Measurements from ENCODE around the gene SLAMF1. TPM values are rescaled to one million over a fixed set of nuclear protein-coding genes. Genes with fewer than 3 reads are reported as not detected.
A peak's percentile ranks its signal among the peaks of the same experiment; 100 is the strongest.
"Not testable (repeated sequence)": the region's sequence is repeated elsewhere in the genome, so short reads cannot be mapped to it uniquely, and the experiment has no call there.

The SLAMF1 gene, protein sequence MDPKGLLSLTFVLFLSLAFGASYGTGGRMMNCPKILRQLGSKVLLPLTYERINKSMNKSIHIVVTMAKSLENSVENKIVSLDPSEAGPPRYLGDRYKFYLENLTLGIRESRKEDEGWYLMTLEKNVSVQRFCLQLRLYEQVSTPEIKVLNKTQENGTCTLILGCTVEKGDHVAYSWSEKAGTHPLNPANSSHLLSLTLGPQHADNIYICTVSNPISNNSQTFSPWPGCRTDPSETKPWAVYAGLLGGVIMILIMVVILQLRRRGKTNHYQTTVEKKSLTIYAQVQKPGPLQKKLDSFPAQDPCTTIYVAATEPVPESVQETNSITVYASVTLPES
- 10 to 100 TPM; 19.4 to 38.7 (median 30.7) TPM for total RNA-seq
- 59.0 TPM for total RNA-seq (2013)
- 30.4 to 723 (median 57.4) reads per million in 29 experiments for total RNA-seq

- no peaks in the 10 kb centered on the region for H3K9me3 ChIP-seq
- peaks cover 76 to 83% (median 81%) of the 10 kb centered on the region in 3 donors for H3K4me1 Mint-ChIP-seq
- no peaks in the 10 kb centered on the region for H3K36me3 ChIP-seq (ENCODE audit: control insufficient read depth in 2 of 2, extremely low read depth in 1 of 2, insufficient read depth in 1 of 2, low read length in 1 of 2)
- H3K27ac ChIP-seq (ENCODE audit: low read length), result peak within 1 kb of the TSS; percentile 70
- peak within 1 kb of the TSS; percentile 79 to 95 for H3K4me3 ChIP-seq (ENCODE audit: control insufficient read depth in 1 of 2, extremely low read depth in 1 of 2, low read length in 1 of 2)
- no peaks in the 10 kb centered on the region for H3K27me3 Mint-ChIP-seq
- no peaks in the 10 kb centered on the region for H3K36me3 Mint-ChIP-seq
- H3K27me3 ChIP-seq (replicated peaks in 1 of 2; ENCODE audit: control insufficient read depth in 2 of 2, extremely low read depth in 1 of 2, insufficient read depth in 2 of 2, low read length in 1 of 2), result no peaks in the 10 kb centered on the region
- peak within 1 kb of the TSS; percentile 97 to 100 for H3K27ac Mint-ChIP-seq
- 5% methylated on average over 6 of the region's 11 CpGs for WGBS (ENCODE audit: insufficient coverage)
- no peaks in the 10 kb centered on the region for H3K9me3 Mint-ChIP-seq
- peak within 1 kb of the TSS; percentile 93 to 98 (median 96) for H3K4me3 Mint-ChIP-seq
- CTCF ChIA-PET, result interaction anchor here (0.6 to 3.3 kb wide), 9 partner anchors 14 to 343 kb away, joined by 3 to 21 read pairs (median 4); no protein-coding TSS in a partner anchor
- DNase-seq (peak in 9 of 35 experiments; percentile 12 to 68 (median 35)), ATAC-seq (replicated peaks in 1 of 4) (peak; percentile 69 to 83 (median 74))
- peaks cover 33 to 40% of the 10 kb centered on the region in 2 experiments for H3K4me1 ChIP-seq (ENCODE audit: control insufficient read depth in 1 of 2, extremely low read depth in 1 of 2, insufficient read depth in 2 of 2, low read length in 2 of 2)
- POLR2A ChIA-PET, result interaction anchor here (0.6 to 1.0 kb wide), 3 partner anchors 17 to 28 kb away, joined by 3 to 4 read pairs (median 3); no protein-coding TSS in a partner anchor
Measured at GRCh38 chr1:160646711-160647328, at the start of gene SLAMF1. TSS of gene SLAMF1 (minus strand) at chr1:160647044. CDS start at chr1:160646945, 99 bp downstream.

DNA sequence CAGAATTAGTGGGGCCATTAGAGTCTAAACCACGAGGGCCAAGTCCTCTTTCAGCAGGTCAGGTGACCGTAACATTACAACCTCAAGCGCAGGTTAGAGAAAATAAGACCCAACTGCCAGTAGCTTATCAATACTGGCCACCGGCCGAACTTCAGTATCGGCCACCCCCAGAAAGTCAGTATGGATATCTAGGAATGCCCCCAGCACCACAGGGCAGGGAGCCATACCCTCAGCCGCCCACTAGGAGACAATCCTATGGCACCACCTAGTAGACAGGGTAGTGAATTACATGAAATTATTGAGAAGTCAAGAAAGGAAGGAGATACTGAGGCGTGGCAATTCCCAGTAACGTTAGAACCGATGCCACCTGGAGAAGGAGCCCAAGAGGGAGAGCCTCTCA is 45.5 kb upstream of the SLAMF1 start:
- 60% methylated on average over 1 of the region's 10 CpGs for WGBS (ENCODE audit: insufficient coverage)
- H3K9me3 ChIP-seq; POLR2A ChIA-PET; H3K27me3 ChIP-seq (replicated peaks in 1 of 2; ENCODE audit: control insufficient read depth in 2 of 2, extremely low read depth in 1 of 2, insufficient read depth in 2 of 2, low read length in 1 of 2); H3K27me3 Mint-ChIP-seq; ATAC-seq (replicated peaks in 1 of 4); H3K4me3 ChIP-seq (ENCODE audit: control insufficient read depth in 1 of 2, extremely low read depth in 1 of 2, low read length in 1 of 2); H3K9me3 Mint-ChIP-seq: not testable (repeated sequence)
- Mint-ChIP-seq H3K36me3 (peaks cover 28% of the 10 kb centered on the region), H3K27ac (peak overlapping the region; percentile 87 to 89), H3K4me1 (peaks cover 72 to 88% (median 85%) of the 10 kb centered on the region in 3 donors), H3K4me3 (peak overlapping the region in 1 of 3 donors; percentile 45)
- peak in 1 of 35 experiments; percentile 49 for DNase-seq
- CTCF ChIA-PET, result interaction anchor here in 1 of 2 donors (1.0 to 1.3 kb wide), 6 partner anchors 9 to 76 kb away, joined by 3 to 5 read pairs (median 4); no protein-coding TSS in a partner anchor
- Histone ChIP-seq H3K27ac (ENCODE audit: low read length) (peak overlapping the region; percentile 19), H3K4me1 (ENCODE audit: control insufficient read depth in 1 of 2, extremely low read depth in 1 of 2, insufficient read depth in 2 of 2, low read length in 2 of 2) (peaks cover 11 to 20% of the 10 kb centered on the region in 2 experiments), H3K36me3 (ENCODE audit: control insufficient read depth in 2 of 2, extremely low read depth in 1 of 2, insufficient read depth in 1 of 2, low read length in 1 of 2) (peaks cover 0 to 17% of the 10 kb centered on the region in 2 donors)

GRCh38 chr1:160685266-160685665 is 38.4 kb upstream of the SLAMF1 start:
- H3K4me1 ChIP-seq (ENCODE audit: control insufficient read depth in 1 of 2, extremely low read depth in 1 of 2, insufficient read depth in 2 of 2, low read length in 2 of 2), result peaks cover 30 to 59% of the 10 kb centered on the region in 2 experiments
- Mint-ChIP-seq H3K4me3 (peak overlapping the region in 2 of 3 donors; percentile 2 to 63), H3K4me1 (peaks cover 81 to 91% (median 90%) of the 10 kb centered on the region in 3 donors), H3K36me3 (peaks cover 72% of the 10 kb centered on the region), H3K27ac (peak overlapping the region; percentile 90 to 95), H3K9me3 (peaks cover 0 to 6% (median 6%) of the 10 kb centered on the region in 3 donors), H3K27me3 (no peaks in the 10 kb centered on the region)
- CTCF ChIA-PET, result interaction anchor here in 1 of 2 donors (0.8 to 5.2 kb wide), 4 partner anchors 10 to 150 kb away, joined by 3 to 89 read pairs (median 4); no protein-coding TSS in a partner anchor
- no peaks in the 10 kb centered on the region for H3K27me3 ChIP-seq (replicated peaks in 1 of 2; ENCODE audit: control insufficient read depth in 2 of 2, extremely low read depth in 1 of 2, insufficient read depth in 2 of 2, low read length in 1 of 2)
- DNase-seq (no peak), ATAC-seq (replicated peaks in 1 of 4) (peak in 2 of 4 experiments; percentile 39 to 44)
- peak overlapping the region; percentile 85 for H3K27ac ChIP-seq (ENCODE audit: low read length)
- no peak overlapping the region for H3K4me3 ChIP-seq (ENCODE audit: control insufficient read depth in 1 of 2, extremely low read depth in 1 of 2, low read length in 1 of 2)
- H3K36me3 ChIP-seq (ENCODE audit: control insufficient read depth in 2 of 2, extremely low read depth in 1 of 2, insufficient read depth in 1 of 2, low read length in 1 of 2), result peaks cover 0 to 57% of the 10 kb centered on the region in 2 donors
- no peaks in the 10 kb centered on the region for H3K9me3 ChIP-seq
- POLR2A ChIA-PET, result interaction anchor here in 1 of 2 donors (1.6 kb wide), 1 partner anchor 22 kb away, joined by 3 read pairs; no protein-coding TSS in a partner anchor

DNA sequence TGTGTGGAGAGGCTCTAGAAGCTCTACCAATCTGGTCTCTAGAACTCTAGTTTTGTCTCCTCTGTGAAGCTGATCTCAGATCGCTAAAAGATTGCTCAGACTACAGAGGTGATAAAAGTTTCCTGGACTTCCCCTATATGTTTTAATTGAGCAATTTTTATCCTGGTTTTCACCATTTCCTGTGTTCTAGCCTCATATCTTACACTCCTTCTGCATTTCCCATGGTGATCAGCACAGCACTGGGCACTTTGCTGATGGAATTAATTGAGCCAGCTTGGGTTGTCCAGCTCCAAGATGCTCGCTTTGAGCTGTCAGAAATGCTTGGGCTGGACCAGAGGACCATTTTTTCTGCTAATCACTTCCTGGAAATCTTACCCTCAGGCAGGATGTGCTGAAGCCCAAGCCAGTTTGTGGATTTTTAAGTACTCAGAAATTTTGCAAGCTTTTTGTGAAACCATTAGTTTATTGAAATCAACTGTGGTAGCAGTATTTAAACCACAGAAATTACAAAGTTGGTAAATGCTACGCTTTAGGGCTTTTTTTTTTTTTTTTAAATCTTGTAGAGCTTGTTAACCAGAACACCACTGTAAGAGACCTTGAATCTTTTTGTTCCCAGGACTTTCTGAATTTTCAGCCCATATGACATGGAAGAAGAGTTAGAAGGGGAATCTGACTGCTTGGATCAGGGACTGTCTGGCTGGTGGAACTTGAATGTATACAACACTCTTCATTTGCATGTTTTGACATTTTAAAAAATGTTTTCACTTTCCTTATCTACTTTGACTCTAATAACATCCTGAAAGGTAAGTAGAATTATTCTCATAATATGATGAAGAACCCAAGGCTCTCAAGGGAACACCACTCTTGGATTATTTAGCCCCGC is 36.4 kb upstream of the SLAMF1 start:
- H3K36me3 Mint-ChIP-seq, result peaks cover 79% of the 10 kb centered on the region
- peak overlapping the region; percentile 26 to 63 (median 56) for H3K4me3 Mint-ChIP-seq
- no peaks in the 10 kb centered on the region for H3K9me3 ChIP-seq
- peak in 1 of 35 experiments; percentile 62 for DNase-seq
- ATAC-seq (replicated peaks in 1 of 4), result peak; percentile 24 to 31 (median 28)
- ChIA-PET POLR2A (interaction anchor here (0.5 to 1.1 kb wide), 12 partner anchors 11 to 413 kb away, joined by 3 to 9 read pairs (median 5); no protein-coding TSS in a partner anchor), CTCF (interaction anchor here (0.6 to 5.2 kb wide), 36 partner anchors 9 to 543 kb away, joined by 3 to 89 read pairs (median 4); partner anchors contain the start of genes CD48 (in 1 of the 2), ITLN2 (in 1 of the 2) and TOMM40L (in 1 of the 2))
- peak overlapping the region; percentile 90 to 95 for H3K27ac Mint-ChIP-seq
- H3K4me1 ChIP-seq (ENCODE audit: control insufficient read depth in 1 of 2, extremely low read depth in 1 of 2, insufficient read depth in 2 of 2, low read length in 2 of 2), result peaks cover 28 to 55% of the 10 kb centered on the region in 2 experiments
- H3K4me3 ChIP-seq (ENCODE audit: control insufficient read depth in 1 of 2, extremely low read depth in 1 of 2, low read length in 1 of 2), result no peak overlapping the region
- WGBS (ENCODE audit: insufficient coverage), result no CpG with 5 or more reads among the region's 4 CpGs
- H3K27me3 Mint-ChIP-seq, result no peaks in the 10 kb centered on the region
- peaks cover 0 to 6% (median 6%) of the 10 kb centered on the region in 3 donors for H3K9me3 Mint-ChIP-seq
- H3K27ac ChIP-seq (ENCODE audit: low read length), result peak overlapping the region; percentile 85
- H3K36me3 ChIP-seq (ENCODE audit: control insufficient read depth in 2 of 2, extremely low read depth in 1 of 2, insufficient read depth in 1 of 2, low read length in 1 of 2), result peaks cover 0 to 68% of the 10 kb centered on the region in 2 donors
- H3K27me3 ChIP-seq (replicated peaks in 1 of 2; ENCODE audit: control insufficient read depth in 2 of 2, extremely low read depth in 1 of 2, insufficient read depth in 2 of 2, low read length in 1 of 2), result no peaks in the 10 kb centered on the region
- peaks cover 67 to 76% (median 70%) of the 10 kb centered on the region in 3 donors for H3K4me1 Mint-ChIP-seq

- DNase-seq (peak in 1 of 35 experiments; percentile 10), ATAC-seq (replicated peaks in 1 of 4) (peak; percentile 14 to 50 (median 16))
- Histone ChIP-seq H3K4me1 (ENCODE audit: control insufficient read depth in 1 of 2, extremely low read depth in 1 of 2, insufficient read depth in 2 of 2, low read length in 2 of 2) (peaks cover 28 to 55% of the 10 kb centered on the region in 2 experiments), H3K9me3 (no peaks in the 10 kb centered on the region), H3K27ac (ENCODE audit: low read length) (peak overlapping the region; percentile 48), H3K27me3 (replicated peaks in 1 of 2; ENCODE audit: control insufficient read depth in 2 of 2, extremely low read depth in 1 of 2, insufficient read depth in 2 of 2, low read length in 1 of 2) (no peaks in the 10 kb centered on the region), H3K36me3 (ENCODE audit: control insufficient read depth in 2 of 2, extremely low read depth in 1 of 2, insufficient read depth in 1 of 2, low read length in 1 of 2) (peaks cover 0 to 75% of the 10 kb centered on the region in 2 donors), H3K4me3 (ENCODE audit: control insufficient read depth in 1 of 2, extremely low read depth in 1 of 2, low read length in 1 of 2) (no peak overlapping the region)
- peaks cover 55 to 64% (median 63%) of the 10 kb centered on the region in 3 donors for H3K4me1 Mint-ChIP-seq
- H3K27ac Mint-ChIP-seq, result peak overlapping the region; percentile 90 to 95
- POLR2A ChIA-PET, result interaction anchor here in 1 of 2 donors (0.8 kb wide), 1 partner anchor 86 kb away, joined by 3 read pairs; no protein-coding TSS in a partner anchor
- H3K27me3 Mint-ChIP-seq, result no peaks in the 10 kb centered on the region
- H3K4me3 Mint-ChIP-seq, result peak overlapping the region in 1 of 3 donors; percentile 63
- 85% methylated on average over 2 of the region's 3 CpGs for WGBS (ENCODE audit: insufficient coverage)
- CTCF ChIA-PET, result interaction anchor here (0.7 to 5.2 kb wide), 18 partner anchors 10 to 416 kb away, joined by 3 to 89 read pairs (median 5); partner anchors contain the start of genes CD48 (in 1 of the 2), ITLN2 (in 1 of the 2) and KLHDC9 (in 1 of the 2)
- H3K9me3 Mint-ChIP-seq, result peaks cover 0 to 6% (median 3%) of the 10 kb centered on the region in 3 donors
- H3K36me3 Mint-ChIP-seq, result peaks cover 78% of the 10 kb centered on the region
Measured at GRCh38 chr1:160681891-160682140, 35.0 kb upstream of the SLAMF1 start.
